ENCODE measurements around the gene ELF1. TPM values are rescaled to one million over a fixed set of nuclear protein-coding genes. Genes with fewer than 3 reads are reported as not detected.
"Not testable (repeated sequence)": the region's sequence is repeated elsewhere in the genome, so short reads cannot be mapped to it uniquely, and the experiment has no call there.

ELF1 gene
- total RNA-seq, 4 donors from 2014 or later: 54.6 to 118 (median 98.6) TPM

GRCh38 chr13:40932252-40932651 is 86.9 kb downstream of the ELF1 start:
- H3K9me3 ChIP-seq: no peaks in the 10 kb centered on the region
- no peaks in the 10 kb centered on the region for H3K27me3 ChIP-seq
- H3K4me3 ChIP-seq: no peak overlapping the region
- TF ChIP-seq EP300 (IDR thresholded peaks at IDR 0.05): no peak
- no peak for TF ChIP-seq POLR2A (IDR thresholded peaks at IDR 0.05)
- TF ChIP-seq CTCF (IDR thresholded peaks at IDR 0.05): no peak
- no peak overlapping the region for H3K27ac ChIP-seq
- no peaks in the 10 kb centered on the region for H3K4me1 ChIP-seq
- H3K36me3 ChIP-seq: peaks cover 0 to 59% (median 0%) of the 10 kb centered on the region in 3 donors
- no peak for DNase-seq (ENCODE audit: low spot score in 2 of 2)
- WGBS, 2 donors: 88 to 91% methylated on average over 2 of the region's 2 CpGs

- WGBS, 2 donors: 0 to 33% methylated on average over 1 of the region's 1 CpG
- TF ChIP-seq CTCF (IDR thresholded peaks at IDR 0.05) (no peak), POLR2A (IDR thresholded peaks at IDR 0.05) (no peak), EP300 (IDR thresholded peaks at IDR 0.05) (no peak)
- H3K9me3 ChIP-seq: no peaks in the 10 kb centered on the region
These were observed 87.4 kb downstream of the ELF1 start for GRCh38 chr13:40931719-40932118.

GRCh38 chr13:40929883-40930282 is 89.2 kb downstream of the ELF1 start:
- WGBS, 2 donors: 76 to 100% methylated on average over 3 of the region's 3 CpGs
- peaks cover 0 to 51% (median 0%) of the 10 kb centered on the region in 3 donors for H3K36me3 ChIP-seq
- not testable (repeated sequence) for H3K9me3 ChIP-seq; H3K4me3 ChIP-seq; H3K4me1 ChIP-seq; H3K27ac ChIP-seq; DNase-seq (ENCODE audit: low spot score in 2 of 2); H3K27me3 ChIP-seq

More at GRCh38 chr13:40931719-40932118, 87.4 kb downstream of the ELF1 start:
- DNase-seq (ENCODE audit: low spot score in 2 of 2): no peak
- Histone ChIP-seq H3K27me3 (no peaks in the 10 kb centered on the region), H3K4me3 (no peak overlapping the region), H3K27ac (no peak overlapping the region), H3K36me3 (peaks cover 0 to 58% (median 0%) of the 10 kb centered on the region in 3 donors), H3K4me1 (no peaks in the 10 kb centered on the region)

- Histone ChIP-seq H3K27me3 (no peaks in the 10 kb centered on the region), H3K36me3 (peaks cover 0 to 51% (median 0%) of the 10 kb centered on the region in 3 donors), H3K4me3 (no peak overlapping the region), H3K27ac (no peak overlapping the region), H3K4me1 (no peaks in the 10 kb centered on the region), H3K9me3 (no peaks in the 10 kb centered on the region)
- no peak for TF ChIP-seq CTCF (IDR thresholded peaks at IDR 0.05)
- no peak for DNase-seq (ENCODE audit: low spot score in 2 of 2)
- WGBS, 2 donors: 77 to 78% methylated on average over 3 of the region's 3 CpGs
These were observed 90.1 kb downstream of the ELF1 start for GRCh38 chr13:40928980-40929379.

- H3K27ac ChIP-seq: no peak overlapping the region
- no peak for DNase-seq (ENCODE audit: low spot score in 2 of 2)
- H3K36me3 ChIP-seq: peaks cover 0 to 42% (median 0%) of the 10 kb centered on the region in 3 donors
- WGBS, 2 donors: 95 to 97% methylated on average over 9 of the region's 9 CpGs
- no peaks in the 10 kb centered on the region for H3K27me3 ChIP-seq
- no peaks in the 10 kb centered on the region for H3K9me3 ChIP-seq
- no peak overlapping the region for H3K4me3 ChIP-seq
- TF ChIP-seq CTCF (IDR thresholded peaks at IDR 0.05) (no peak), EP300 (IDR thresholded peaks at IDR 0.05) (no peak), POLR2A (IDR thresholded peaks at IDR 0.05) (no peak)
- no peaks in the 10 kb centered on the region for H3K4me1 ChIP-seq
These were observed 91.2 kb downstream of the ELF1 start for GRCh38 chr13:40927929-40928328.

GRCh38 chr13:40923867-40924266 is 95.2 kb downstream of the ELF1 start:
- H3K4me3 ChIP-seq: no peak overlapping the region
- TF ChIP-seq POLR2A (IDR thresholded peaks at IDR 0.05) (no peak), CTCF (IDR thresholded peaks at IDR 0.05) (no peak), EP300 (IDR thresholded peaks at IDR 0.05) (no peak)
- H3K9me3 ChIP-seq: no peaks in the 10 kb centered on the region
- H3K27me3 ChIP-seq: no peaks in the 10 kb centered on the region
- DNase-seq (ENCODE audit: low spot score in 2 of 2): no peak
- peaks cover 0 to 12% (median 0%) of the 10 kb centered on the region in 4 donors for H3K4me1 ChIP-seq
- no peak overlapping the region for H3K27ac ChIP-seq
- H3K36me3 ChIP-seq: peaks cover 0 to 10% (median 0%) of the 10 kb centered on the region in 3 donors

Data from tibial nerve (tissue), 4 donors.